ENCODE measurements around the gene SPATA1.

The SPATA1 gene

GRCh38 chr1:84615790-84616189 lies 109.6 kb downstream of the SPATA1 start:
- TF ChIP-seq YY1 (IDR thresholded peaks at IDR 0.05; ENCODE audit: insufficient read depth, insufficient read length) (no peak), ZNF274 (IDR thresholded peaks at IDR 0.05; ENCODE audit: low read depth, low read length) (no peak), SUZ12 (IDR thresholded peaks at IDR 0.05; ENCODE audit: extremely low read depth, insufficient read depth, insufficient read length) (no peak)
- Histone ChIP-seq H3K27me3 (ENCODE audit: insufficient read depth, insufficient read length) (no peaks in the 10 kb centered on the region), H3K4me1 (ENCODE audit: insufficient read depth, insufficient read length) (no peaks in the 10 kb centered on the region), H3K9ac (ENCODE audit: insufficient read length, low read depth) (no peak overlapping the region), H3K9me3 (ENCODE audit: insufficient read depth, low read length) (peaks cover 34% of the 10 kb centered on the region), H3K4me3 (ENCODE audit: insufficient read length, low read depth) (no peak overlapping the region), H3K36me3 (ENCODE audit: insufficient read depth, insufficient read length, low read length) (no peaks in the 10 kb centered on the region)
- no peak for DNase-seq (ENCODE audit: low read depth, low spot score)
